Stomach (tissue), 4 donors: ENCODE data around the gene MYO1E.

Experiments used
- EP300 ChIP-seq: sonication (generic); formaldehyde crosslinking; IDR thresholded peaks from one replicate; pipeline ENCODE4 v1.6.1; 2017; ENCODE audit warnings: antibody characterized with exemption
- POLR2A ChIP-seq, 4 donors: fragments of 450-650 bp; IDR thresholded peaks; one replicate each; pipeline ENCODE4 v1.6.1; 2016; ENCODE audit warnings: antibody characterized with exemption in 4 of 4, control low read depth in 2 of 4, mild to moderate bottlenecking in 1 of 4, moderate library complexity in 1 of 4
- POLR2AphosphoS5 ChIP-seq, 3 donors: sonication (generic); formaldehyde crosslinking; IDR thresholded peaks; one replicate each; pipeline ENCODE4 v1.6.1; 2016; ENCODE audit warnings: antibody characterized with exemption in 3 of 3
- TF ChIP-seq, protein P1 (sequence below), 7 experiments: fragments of 450-650 bp in 4 of 7; fragments of 200-600 bp in 3 of 7; sonication (generic) in 3 of 7; IDR thresholded peaks; one replicate each; pipeline ENCODE4 v1.5.1; 2016 to 2019; ENCODE audit warnings: antibody characterized with exemption in 7 of 7, control low read depth in 2 of 7, mild to moderate bottlenecking in 1 of 7

- TF ChIP-seq POLR2A (IDR thresholded peaks at IDR 0.05) (no peak), EP300 (no peak), POLR2AphosphoS5 (IDR thresholded peaks at IDR 0.05) (no peak)
- TF ChIP-seq, protein P1, sequence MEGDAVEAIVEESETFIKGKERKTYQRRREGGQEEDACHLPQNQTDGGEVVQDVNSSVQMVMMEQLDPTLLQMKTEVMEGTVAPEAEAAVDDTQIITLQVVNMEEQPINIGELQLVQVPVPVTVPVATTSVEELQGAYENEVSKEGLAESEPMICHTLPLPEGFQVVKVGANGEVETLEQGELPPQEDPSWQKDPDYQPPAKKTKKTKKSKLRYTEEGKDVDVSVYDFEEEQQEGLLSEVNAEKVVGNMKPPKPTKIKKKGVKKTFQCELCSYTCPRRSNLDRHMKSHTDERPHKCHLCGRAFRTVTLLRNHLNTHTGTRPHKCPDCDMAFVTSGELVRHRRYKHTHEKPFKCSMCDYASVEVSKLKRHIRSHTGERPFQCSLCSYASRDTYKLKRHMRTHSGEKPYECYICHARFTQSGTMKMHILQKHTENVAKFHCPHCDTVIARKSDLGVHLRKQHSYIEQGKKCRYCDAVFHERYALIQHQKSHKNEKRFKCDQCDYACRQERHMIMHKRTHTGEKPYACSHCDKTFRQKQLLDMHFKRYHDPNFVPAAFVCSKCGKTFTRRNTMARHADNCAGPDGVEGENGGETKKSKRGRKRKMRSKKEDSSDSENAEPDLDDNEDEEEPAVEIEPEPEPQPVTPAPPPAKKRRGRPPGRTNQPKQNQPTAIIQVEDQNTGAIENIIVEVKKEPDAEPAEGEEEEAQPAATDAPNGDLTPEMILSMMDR (IDR thresholded peaks at IDR 0.05) = no peak
Measured at GRCh38 chr15:59400103-59400813, 27.6 kb upstream of the MYO1E start.
